GM21447 (cell line): Measurements from ENCODE around the gene ST7L.
A peak's percentile ranks its signal among the peaks of the same experiment; 100 is the strongest.
"Not testable (repeated sequence)": the region's sequence is repeated elsewhere in the genome, so short reads cannot be mapped to it uniquely, and the experiment has no call there.

Source experiments
- ATAC-seq: cut with Tn5 transposase; IDR thresholded peaks from one replicate; pipeline ENCODE4 v1.9.1; 2021; ENCODE audit not compliant: unreplicated experiment

The ST7L gene, protein sequence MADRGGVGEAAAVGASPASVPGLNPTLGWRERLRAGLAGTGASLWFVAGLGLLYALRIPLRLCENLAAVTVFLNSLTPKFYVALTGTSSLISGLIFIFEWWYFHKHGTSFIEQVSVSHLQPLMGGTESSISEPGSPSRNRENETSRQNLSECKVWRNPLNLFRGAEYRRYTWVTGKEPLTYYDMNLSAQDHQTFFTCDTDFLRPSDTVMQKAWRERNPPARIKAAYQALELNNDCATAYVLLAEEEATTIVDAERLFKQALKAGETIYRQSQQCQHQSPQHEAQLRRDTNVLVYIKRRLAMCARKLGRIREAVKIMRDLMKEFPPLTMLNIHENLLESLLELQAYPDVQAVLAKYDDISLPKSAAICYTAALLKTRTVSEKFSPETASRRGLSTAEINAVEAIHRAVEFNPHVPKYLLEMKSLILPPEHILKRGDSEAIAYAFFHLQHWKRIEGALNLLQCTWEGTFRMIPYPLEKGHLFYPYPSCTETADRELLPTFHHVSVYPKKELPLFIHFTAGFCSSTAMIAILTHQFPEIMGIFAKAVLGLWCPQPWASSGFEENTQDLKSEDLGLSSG

DNA sequence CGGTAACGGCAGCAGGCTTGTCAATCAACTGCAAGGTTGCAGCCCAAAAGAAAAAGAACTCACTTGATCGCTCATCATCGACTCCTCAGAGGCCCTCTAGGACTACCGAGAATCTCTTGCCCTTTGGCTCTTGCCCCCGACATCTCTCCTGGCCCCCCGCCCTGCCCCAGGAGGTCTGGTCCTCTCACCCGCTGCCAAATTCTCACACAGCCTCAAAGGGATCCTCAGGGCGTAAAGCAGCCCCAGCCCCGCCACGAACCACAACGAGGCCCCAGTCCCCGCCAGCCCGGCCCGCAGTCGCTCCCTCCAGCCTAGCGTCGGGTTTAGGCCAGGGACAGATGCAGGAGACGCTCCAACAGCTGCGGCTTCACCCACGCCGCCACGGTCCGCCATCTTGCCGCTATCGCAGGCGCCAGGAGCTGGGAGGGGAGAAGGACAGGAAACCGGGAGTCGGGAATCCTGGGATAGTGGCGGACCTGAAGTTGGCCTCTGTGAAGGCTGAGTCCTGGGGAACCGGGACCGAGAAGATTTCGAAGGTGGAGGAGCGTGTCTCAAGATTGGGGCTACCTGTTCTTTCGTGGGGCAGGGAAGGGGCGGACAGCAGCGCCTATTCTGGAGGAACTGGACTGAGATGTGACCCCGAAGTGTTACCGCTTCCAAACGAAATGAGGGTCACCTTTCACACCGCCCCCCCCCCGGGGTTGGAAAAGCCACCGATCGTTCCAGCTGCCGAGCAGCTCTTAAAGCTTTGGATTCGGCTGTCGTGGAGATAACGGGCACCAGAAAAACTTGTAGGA, at the start of gene ST7L:
Gene ST7L (minus strand): TSS at position 421 of the 797 bp plus-strand sequence. CDS start 28 bp downstream, at position 393.
- no peak for ATAC-seq

DNA sequence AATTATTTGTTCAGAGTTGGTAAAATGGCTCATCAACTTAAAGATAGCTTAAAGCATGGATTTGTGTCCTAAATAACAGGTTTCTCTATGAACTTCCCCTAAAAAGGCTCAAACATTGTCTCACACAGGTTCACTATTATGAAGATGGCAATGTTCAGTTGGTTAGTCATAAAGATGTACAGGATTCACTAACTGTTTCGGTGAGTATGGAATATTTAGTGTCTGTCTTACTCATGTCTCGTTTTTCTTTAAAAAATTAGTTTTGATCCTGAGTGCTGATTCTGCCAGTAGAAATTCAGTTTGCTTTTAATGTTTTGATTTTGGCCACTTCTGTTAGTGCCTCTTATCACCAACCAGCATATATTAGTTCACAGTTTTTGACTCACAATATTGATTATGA, 48.0 kb upstream of the ST7L start:
- no peak for ATAC-seq

DNA sequence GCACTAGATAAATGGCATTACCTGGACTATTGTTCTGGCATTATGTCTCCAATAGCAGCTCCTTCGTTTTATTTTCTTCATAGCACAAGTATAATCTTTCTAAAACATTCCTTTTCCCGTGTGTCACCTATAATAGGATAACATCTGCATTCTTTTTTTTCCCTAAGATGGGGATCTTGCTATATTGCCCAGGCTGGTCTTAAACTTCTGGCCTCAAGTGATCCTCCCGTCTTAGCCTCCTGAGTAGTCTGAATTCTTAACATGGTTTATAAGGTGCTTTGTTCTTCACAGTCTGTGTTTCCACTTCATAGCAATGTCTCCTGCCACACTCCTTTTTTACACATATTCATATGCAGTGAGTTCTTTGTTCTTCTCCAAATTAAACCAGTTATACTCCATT, 46.9 kb upstream of the ST7L start:
- no peak for ATAC-seq

DNA sequence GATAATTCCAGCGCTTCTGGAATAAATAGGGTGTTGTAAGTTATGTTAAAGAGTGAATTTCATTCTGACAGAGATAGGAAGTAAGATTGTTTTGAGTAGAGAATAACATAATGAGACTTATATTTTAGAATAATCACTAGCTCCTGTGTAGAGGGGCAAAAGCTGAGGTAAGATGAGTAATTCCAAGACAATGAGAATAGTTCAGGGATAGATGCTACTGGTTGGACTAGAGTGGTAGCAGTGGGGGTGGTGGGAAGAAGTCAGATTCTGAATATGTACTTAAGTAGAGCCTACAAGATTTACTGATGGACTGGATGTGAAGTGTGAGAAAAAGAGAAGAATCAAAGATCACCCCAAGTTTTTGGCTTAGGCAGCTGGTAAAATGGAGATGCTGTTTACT, 32.3 kb upstream of the ST7L start:
- no peak for ATAC-seq

DNA sequence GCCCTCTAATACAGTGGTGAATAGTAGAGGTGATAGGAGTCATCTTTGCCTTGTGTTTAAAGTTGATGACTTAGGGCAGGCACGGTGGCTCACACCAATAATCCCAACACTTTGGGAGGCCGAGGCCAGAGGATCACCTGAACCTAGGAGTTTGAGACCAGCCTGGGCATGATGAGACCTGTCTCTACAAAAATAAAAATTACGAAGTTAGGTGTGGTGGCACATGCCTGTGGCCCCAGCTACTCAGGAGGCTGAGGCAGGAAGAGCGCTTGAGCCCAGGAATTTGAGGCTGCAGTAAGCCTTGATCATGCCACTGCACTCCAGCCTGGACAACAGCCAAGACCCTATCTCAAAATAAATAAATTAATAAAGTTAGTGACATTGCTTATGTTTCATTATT, 27.3 kb upstream of the ST7L start:
- ATAC-seq = no peak

DNA sequence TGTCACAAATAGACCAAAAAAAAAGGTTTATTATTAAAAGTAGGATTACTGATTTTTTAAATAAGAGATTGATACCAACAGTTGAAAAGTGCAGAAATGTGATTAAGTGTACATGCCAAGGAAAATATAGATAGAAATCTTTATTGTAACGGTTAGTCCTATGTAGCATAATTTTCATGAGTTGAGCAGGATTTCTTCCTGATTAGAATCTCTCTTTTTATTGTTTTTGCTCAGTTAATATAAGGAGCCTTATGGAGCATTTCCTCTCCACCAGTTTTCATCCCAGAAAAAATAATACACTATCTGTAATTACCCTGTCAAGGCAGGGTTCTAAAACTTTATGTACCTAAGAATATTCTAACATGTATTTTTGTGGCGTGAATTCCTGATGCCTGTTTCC, 24.1 kb upstream of the ST7L start:
- no peak for ATAC-seq

DNA sequence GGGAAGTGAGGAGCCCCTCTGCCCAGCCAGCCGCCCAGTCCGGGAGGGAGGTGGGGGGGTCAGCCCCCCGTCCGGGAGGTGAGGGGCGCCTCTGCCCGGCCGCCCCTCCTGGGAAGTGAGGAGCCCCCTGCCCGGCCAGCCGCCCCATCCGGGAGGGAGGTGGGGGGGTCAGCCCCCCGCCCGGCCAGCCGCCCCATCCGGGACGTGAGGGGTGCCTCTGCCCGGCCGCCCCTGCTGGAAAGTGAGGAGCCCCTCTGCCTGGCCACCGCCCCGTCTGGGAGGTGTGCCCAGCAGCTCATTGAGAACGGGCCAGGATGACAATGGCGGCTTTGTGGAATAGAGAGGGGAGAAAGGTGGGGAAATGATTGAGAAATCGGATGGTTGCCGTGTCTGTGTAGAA, 21.5 kb upstream of the ST7L start:
- not testable (repeated sequence) for ATAC-seq

DNA sequence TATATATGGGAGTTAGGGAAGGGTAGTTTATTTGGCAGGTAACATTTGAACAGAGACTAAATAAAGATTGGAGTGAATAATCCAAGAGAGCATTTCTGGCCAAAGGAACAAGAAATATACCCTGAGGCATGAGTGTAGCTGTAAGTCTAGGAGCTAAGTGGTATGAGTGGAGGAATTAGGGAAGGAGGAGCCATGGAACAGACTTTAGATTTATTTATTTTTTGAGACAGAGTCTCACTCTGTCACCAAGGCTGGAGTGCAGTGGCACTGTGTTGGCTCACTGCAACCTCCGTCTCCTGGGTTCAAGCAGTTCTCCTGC, 19.1 kb upstream of the ST7L start:
- no peak for ATAC-seq

DNA sequence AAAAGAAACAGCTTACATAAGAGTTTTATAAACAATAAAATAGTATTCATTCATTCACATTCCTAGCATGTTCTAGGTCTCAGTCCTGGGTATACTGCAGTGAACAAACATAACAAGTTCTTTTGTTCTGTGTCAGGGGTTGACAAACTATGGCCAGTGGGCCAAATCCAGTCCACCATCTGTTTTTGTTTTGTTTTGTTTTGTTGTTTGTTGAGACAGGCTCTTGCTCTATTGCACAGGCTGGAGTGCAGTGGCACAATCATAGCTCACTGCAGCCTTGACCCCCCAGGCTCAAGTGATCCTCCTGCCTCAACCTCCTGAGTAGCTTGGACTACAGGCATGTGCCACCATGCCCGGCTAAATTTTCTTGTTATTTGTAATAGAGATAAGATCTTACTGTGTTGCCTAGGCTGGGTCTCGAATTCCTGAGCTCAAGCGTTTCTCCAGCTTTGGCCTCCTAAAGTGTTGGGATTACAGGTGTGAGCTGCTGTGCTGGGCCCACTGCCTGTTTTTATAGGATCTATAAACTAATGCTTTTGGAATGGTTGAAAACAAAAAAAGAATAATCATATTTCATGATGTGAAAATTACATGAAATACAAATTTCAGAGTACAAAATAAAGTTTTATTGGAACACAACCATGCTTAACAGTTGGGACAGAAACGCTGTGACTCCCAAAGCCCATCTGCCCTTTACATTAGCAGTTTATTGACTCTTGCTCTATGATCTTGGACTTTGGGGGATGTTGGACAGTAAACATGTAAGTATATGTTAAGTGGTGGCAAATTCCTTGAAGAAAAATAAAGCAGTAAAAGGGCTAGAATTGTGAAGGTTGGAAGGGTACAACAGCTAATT, 18.5 kb upstream of the ST7L start:
- ATAC-seq = no peak

DNA sequence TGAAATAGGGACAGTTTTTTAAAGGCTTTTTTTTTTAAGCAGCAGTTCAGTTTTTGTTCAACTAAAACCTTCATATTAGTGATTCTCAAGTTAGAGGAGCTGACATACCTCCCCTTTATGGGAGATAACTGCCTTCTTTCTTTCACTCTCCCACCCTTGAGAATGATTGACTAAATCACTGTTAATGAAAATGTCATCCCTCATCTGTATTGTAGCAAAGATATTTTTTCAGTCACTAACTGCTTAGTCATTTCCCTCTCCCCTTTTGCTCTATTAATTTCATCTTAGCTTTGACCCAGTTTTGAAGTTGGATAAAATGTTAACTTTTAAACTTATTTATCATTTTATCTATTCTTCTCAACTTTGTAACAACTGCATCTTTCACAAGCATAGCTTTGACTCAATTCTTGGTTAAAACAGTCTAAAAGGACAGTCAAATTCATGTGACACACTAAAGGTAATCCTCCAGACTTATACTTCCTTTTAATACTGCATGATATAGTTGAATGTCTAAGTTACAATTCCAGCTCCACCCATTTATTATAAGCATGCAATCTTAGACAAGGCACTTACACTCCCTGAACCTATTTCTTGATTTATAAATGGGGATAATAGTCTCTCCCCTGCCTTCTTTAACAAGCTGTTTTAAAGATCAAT, 17.8 kb upstream of the ST7L start:
- ATAC-seq = peak; percentile 52

DNA sequence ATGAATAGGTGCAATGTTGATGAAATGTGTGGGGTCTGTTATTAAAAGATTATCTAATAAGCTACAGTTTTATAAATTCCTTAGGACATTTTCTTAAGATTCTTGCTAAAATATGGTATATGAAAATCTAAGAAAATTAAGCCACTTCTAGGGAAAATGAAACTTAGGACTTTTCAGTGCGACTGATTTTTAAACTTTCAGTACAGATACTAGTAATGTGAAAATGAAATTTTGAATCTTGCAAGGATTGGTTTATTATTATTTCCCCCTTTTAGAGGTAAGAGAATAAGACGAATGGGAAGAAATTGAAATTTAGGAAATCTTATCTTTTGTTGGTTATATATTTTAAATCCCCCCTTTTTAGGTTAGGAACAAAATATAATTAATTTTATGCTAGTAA, 17.1 kb upstream of the ST7L start:
- ATAC-seq = no peak

DNA sequence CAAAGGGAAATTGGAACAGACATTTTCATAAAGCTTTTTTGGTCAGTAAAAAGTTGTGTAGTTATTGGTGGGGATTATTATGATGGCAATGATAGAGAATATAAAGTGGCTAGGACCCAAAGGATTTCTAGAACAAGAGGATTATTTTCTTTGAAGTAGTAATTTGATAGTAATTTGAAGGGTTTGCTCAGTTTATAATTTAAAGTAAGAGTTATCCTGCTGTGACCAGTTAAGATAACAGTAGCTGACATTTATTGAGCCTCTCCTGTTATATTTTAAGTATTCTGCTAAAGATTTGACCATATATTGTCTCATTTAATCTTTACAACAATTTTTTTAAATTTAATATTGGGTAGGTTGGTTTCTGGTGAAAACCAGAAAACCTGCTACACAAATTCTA, 15.4 kb upstream of the ST7L start:
- no peak for ATAC-seq

DNA sequence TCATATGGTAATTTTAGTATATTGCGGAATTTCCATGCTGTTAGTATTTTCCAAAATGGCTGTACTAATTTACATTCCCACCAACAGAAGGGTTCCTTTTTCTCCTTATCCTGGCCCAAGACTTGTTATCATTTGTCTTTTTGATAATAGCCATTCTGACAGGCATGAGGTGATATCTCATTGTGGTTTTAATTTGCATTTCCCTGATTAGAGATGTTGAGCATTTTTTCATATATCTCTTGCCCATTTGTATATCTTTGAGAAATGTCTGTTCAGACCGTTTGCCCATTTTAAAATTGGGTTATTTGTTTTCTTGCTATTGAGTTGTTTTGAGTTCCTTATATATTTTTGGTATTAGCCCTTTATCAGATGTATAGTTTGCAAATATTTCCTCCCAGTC, 14.7 kb upstream of the ST7L start:
- no peak for ATAC-seq

DNA sequence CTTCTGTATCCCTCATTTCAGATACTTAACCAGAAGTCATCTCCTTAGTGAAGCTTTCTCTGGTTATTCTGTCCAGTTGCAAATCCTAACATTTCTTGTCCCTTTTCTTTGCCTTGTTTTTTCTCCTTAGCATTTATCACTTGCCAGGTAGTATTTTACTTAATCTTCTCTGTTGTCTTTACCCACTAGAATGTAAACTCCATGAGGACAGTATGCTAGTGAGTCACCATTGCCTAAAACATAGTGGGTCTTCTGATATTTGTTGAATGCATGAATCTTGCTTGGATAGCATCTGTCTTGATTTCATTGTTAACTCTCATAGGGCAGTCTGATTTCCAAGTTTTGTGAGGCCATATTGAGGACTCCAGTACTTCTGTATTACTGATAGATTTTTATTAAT, 10.3 kb upstream of the ST7L start:
- no peak for ATAC-seq

DNA sequence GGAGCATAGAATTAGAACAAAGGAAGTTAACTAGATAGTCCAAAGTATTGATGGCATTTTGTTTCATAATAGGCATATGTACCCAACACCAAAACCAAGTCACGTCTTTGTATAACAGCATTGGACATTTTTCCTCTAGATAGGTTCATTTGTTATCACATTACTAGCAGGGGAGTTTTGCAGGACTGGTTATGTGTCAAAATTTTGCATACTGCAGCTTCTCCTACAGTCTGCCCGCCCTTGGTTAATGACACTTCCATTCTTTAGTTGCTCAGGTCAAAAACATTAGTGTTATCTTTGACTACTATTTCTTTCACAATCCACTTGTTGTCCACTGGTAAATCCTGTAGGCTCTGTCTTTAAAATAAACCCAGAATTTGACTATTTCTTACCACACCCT, 9.6 kb upstream of the ST7L start:
- ATAC-seq = no peak

DNA sequence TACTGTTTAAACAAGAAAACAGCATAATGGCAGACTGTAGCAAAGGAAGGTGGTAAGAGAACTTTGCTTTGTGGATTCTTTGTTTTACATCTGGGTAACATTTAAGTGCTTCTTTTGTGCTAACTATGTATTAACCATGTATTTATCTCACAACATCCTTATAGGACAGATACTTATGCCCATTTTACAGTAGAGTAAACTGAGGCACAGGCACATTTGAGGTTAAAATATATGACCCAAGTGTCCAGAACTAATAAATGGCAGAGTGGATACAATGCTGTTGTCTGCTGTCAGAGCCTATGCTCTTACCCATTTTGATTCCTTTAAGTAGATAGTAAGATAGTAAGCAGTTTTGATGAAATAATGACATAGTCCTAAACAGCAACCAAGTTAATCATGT, 7.9 kb upstream of the ST7L start:
- no peak for ATAC-seq

DNA sequence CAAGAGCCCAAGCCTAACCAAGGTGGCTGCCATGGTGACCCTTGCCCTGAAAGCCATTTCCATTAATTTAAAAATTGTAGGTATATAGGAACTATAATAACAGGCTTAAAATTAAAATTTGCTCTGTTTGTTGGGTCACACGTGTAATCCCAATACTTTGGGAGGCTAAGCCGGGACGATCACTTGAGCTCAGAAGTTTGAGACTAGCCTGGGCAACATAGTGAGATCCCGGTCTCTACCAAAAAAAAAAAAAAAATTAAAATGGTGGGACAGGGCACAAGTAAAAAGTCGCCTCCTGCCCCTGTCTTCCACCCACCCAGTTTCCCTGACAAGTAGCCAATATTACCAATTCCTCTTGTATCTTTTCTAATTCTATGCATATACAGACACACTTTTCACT, 7.3 kb upstream of the ST7L start:
- ATAC-seq = no peak

DNA sequence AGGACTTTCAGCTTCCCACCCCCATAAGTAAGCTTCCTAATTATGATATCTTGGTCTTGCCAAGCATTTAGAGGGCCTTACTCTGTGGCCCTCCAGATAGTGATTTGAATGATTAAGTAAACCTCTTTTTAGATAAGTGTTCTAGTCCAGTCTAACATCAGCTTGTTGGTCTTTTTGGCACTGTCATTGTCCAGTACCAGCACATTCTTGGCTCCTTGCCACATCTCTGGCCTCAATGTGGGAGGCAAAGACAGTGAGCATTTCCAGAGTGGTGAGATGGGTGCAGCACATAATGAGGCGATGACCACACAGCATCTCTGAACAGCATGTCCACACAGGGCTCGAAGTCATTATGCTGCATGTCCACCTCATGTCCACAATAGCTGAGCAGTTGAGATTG, 6.8 kb upstream of the ST7L start:
- ATAC-seq = no peak

DNA sequence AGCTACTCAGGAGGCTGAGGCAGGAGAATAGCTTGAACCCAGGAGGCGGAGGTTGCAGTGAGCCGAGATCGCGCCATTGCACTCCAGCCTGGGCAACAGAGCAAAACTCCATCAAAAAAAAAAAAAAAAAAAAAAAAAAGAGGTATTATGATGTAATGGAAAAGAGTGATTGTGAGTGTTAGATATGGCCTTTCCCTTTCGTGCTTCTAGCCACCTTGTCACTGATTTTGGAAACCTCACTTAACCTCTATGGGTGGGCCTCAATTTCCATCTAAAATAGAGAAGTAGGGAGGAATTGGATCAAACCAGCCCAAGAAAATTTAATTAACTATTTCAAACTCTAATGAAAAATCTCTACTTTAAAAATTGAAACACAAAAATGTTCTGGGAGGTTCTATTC, 5.6 kb upstream of the ST7L start:
- ATAC-seq = not testable (repeated sequence)

DNA sequence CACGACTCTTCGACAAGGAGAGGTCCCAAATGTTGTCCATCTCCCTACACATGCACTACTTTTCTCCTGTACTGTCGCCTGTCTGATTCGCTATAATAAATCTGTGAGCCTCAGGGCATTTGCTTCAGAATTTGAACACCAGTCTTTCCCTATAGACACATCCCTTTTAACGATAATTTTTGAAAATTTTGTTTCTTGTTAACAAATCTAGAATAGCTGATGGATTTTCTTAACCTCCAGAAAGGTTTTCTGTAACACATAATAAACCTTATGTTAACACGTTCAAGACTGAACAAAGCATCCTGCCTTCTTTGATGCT, 1.4 kb upstream of the ST7L start:
- no peak for ATAC-seq
